Effector CD4-positive, alpha-beta T cell (primary cell): ENCODE measurements around the gene FANCI.

Source experiments
- DNase-seq: peaks from one replicate; pipeline ENCODE4 v3.0.0-alpha.2; 2020
- total RNA-seq: gene quantifications from one replicate; lab custom pipeline; 2026; lab: John Stamatoyannopoulos, UW

FANCI gene
- total RNA-seq, result 15.6 reads per million, percentile 41 among the genes with 10 or more reads in this experiment

DNA sequence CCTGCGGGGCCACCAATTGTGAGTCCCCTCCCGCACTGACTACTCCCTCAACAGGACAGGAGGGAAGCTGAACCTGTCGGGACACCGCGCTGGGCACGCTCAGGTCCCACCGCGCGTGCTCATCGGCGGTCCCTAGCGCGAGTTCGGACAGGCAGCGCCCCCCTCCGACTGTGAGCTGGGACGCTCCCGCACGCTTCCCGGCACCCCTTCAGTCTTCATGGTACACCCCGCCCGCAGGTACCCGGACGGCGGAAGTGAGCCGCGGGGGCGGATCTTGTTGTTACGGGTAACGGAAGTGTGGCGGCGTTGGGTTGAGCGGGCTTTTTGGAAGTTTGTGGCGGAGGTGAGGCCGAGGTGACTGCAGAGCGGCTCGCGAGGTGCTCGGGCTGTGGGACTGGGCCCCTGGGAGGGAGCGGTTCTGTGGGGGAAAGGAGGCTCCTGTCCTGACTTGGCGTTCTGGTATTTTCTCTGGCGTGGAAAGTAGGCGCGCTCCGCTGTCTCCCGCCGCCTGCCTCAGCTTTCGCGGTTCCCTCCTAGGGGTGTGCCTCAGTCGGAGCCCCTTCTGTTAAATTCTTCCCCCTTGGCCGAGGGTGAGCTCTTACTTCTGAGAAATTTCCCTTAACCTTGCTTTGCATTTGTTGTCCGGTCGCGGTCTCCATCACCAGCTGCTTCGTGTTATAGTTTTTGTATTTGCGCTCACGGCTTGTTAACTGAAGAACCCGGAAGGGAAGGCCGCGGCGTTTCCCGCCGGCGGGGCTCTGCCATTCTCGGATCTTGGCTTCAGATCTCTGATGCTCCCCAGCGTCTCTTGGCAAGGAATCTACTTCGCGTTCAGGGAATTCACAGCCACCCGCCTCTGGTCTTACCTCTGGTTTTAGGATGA, at the start of gene FANCI:
FANCI (plus strand) TSS at position 289 of the 883 bp plus-strand sequence. CDS start 3,669 bp downstream, outside the sequence.
- peak; percentile 94 for DNase-seq

DNA sequence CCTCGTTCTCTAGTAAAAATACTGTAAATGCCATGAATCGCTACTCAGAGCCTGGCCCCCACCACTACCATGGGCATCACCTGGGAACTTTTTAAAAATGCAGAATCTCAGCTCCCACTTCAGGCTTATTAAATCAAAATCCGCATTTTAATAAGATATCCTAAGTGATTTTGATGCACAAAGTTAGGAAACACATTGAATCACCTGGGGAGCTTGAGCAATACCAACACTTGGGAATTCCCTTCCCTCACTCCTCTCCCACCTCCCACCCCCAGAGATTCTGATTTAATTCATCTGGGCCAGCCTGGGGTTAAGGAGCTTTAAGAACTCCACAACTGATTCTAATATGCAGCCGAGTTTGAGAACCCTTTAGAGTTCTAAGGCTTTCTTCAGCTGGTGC, 49.2 kb upstream of the FANCI start:
- no peak for DNase-seq

DNA sequence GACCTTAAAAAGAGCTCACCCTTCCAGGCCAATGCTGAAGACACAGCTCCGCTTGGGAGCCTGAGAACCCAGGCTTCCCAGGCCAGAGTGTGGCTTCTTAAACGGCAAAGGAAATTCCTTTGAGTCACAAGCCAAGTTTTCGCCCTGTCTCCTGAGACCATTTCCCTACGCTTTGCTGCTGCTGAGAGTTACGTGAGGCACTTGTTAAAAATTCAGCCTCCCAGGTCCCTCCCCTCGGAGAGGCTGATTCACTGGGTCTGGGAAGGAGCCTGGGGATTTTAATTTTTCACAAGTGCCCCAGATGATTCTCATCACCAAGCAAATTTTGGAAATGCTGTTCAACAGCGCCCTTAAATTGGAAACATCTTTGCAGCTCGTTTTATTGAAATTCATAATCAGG, 47.9 kb upstream of the FANCI start:
- no peak for DNase-seq

DNA sequence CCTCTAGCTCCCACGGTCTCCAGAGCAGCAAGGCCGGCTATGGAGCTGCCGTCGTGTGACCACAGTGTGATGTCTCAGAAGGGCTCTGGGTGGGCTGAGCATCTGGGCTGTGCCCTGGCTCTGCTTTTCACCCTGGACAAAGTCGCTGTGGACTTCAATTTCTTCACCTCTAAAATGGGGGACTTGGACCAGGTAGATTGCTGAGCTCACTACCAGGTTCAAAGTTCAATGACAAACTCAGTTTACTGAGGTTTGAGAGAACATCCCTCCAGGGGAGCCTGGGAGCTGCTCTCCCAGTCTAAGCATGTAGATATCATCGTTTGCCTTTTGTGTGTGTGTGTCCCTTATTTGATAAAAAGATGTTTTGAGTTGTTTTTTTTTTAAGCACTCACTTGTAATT, 47.5 kb upstream of the FANCI start:
- DNase-seq, result no peak

DNA sequence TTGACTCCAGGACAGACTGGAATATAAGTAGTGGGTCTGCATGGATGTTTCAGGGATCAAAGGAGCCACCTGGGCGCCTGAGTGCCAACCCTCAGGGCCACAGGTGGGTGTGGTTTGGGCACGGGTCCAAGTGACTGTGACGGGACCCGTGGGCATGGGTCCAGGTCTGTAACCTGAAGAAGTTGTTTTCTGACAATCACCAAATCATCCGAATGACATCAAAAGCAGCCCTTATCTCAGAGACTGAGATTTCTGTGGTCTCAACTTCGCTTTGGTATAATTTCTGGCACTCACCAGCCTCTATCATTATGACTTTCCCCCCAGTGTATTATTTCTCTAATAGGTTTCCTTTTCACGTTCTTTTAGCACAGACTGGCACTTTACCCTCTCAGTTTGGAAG, 46.8 kb upstream of the FANCI start:
- no peak for DNase-seq

DNA sequence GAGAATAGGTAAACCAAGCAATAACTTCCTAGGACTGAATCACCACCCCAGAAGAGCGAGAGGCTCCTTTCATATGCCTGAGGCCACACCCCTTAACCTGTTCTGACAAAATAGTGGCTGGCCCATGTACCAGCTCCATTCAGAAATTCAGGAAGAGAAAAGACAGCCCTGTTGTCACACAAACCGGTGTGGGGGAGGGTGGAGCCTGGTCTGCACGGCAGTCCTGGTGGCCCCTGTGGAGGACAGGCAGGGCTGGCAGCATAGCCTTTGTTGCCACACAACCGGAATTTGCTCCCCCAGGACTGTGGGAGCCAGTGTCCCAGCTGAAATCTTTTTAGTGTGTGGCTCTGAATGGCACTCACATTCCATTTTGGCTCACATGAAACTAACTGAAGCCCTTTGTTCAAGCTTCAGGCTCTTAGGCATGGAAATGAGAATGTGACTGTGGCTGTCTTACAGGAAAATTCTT, 46.2 kb upstream of the FANCI start:
- DNase-seq, result no peak

DNA sequence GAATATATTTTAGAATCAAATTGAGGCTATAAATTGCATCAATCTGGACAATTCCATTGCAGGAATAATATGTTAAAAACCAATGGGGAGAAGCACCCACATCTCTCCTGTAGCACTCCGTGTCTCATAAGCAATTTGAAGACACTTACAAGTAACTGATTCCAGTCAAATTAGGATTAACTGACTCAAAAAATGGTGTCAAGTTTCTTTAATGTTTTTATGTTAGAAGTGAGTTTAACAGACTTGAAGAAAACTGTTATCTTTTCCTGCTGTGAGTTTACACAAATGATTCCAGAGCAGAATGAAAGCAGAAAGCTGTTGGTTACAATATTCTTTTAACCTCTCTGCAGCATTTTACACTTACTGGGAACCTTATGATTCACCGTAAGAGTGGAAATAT, 45.6 kb upstream of the FANCI start:
- no peak for DNase-seq

DNA sequence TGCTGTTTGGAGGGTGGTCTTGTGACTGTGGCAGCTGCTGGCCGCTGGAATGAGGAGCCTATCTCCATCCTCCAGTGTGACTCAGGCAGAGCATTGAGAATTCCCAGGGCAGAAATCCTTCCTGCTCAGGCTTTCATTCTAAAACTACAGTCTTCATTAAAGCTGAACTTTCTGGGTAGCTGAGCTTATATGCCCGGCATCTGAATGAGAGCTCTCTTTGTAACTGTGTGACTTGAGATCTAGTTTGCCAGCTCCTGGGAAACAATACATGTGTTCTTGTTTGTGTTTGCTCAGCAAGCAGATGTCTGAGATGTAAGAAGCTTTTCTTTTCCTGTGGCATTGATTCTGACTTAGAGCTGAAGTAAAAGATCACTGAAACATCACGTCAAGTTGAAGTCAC, 44.8 kb upstream of the FANCI start:
- no peak for DNase-seq

DNA sequence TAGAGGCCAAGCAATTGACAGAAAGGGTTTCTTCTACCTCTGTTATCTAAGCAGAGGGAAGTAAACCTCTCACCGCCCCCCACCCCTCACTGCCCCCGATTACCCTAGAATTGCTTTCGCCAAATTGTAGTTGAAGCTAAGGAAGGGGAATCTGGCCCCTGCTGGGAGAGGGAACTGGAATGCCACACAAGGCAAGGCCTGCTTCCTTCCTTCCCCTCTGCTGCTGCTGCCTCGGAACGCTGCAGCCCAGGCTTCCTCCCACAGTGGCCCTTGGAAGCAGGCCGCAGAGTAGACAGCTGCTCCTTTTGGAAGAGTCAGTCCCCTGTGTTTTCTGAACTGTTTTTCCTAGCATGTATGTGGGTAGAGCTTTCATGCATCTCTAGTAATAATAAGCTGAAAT, 44.0 kb upstream of the FANCI start:
- no peak for DNase-seq

DNA sequence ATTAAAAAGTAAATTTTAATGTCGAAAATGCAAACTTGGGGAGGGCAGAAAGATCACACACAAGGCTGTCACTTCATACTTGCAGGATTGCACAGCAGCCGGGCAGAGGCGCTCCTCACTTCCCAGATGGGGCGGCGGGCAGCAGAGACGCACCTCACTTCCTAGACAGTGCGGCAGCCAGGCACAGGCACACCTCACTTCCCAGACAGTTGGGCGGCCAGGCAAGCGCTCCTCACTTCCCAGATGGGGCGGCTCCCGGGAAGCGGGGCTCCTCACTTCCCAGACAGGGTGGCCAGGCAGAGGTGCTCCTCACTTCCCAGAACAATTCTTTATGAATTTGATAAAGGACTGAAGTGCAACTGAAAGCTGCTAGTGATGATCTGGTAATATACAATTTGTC, 43.6 kb upstream of the FANCI start:
- DNase-seq, result no peak

DNA sequence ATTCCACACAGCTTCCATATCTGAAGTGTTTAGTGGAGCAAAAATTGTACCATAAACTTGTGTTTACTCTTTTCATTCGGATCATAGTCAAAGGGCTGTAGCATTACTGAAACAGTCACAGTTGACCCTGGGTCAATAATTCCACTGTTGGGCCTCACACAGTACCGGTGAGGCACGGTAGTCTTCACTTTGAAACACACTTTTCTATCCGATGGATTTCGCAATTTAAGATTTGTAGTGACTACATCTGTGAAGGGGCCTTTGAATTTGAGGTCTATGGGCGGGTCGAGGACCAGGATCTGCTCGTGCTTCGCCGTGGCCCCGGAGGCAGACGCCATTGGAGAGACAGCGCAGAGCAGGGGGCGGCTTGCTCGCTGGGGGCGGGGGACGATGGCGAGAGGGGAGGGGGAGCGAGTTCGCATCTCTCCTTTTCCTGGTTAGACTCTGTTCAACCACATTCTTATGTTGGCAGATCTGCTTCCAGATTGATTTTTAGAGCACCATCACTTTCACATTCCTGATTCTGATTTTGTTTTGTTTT, 42.2 kb upstream of the FANCI start:
- DNase-seq, result no peak

DNA sequence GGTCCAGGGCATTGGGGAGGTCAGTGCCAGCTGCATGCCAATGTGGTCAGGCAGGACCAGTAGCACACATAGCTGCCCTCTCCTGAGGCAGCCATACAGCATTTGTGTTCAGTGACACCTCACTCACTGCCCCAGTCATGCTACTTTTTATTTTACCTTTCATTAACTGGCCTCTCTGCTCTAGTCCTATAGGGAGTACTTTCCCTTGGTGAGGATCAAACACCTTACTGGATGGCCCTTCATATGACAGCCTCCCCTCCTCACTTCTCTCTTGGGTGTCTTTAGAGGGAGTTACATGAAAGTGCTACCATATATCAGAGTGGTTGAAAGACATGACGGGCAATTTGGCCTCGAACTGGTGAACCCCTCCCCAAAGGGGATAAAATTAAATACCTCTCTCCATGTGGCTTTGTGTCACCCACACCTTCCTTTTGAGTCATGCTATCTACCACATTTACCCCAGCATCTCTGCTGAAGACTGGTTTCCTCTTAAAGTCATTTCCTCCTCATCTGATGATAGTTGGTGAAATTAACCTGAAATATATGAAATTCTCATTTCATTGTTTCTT, 40.0 kb upstream of the FANCI start:
- no peak for DNase-seq

DNA sequence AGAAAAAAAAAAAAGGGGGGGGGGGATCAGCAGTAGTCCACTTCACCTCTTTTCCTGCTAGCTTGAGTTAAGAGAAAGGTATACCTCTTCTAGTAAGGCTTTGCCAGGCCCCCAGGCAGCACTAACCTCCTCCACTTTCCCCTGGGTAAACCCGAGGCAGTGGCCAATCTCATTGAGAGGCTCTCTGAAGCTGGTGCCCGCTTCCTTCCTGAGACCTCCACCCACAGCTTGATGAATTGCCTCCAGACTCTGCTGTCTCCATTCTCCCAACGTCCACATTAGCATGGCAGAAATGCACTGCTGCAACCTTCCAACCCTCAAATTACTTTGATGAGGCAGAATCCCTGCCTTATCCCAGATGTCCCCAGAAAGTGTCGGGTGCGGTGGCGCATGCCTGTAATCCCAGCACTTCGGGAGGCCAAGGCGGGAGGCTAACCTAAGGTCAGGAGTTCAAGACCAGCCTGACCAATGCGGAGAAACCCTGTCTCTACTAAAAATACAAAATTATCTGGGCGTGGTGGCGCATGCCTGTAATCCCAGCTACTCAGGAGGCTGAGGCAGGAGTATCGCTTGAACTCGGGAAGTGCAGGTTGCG, 37.7 kb upstream of the FANCI start:
- DNase-seq, result no peak

DNA sequence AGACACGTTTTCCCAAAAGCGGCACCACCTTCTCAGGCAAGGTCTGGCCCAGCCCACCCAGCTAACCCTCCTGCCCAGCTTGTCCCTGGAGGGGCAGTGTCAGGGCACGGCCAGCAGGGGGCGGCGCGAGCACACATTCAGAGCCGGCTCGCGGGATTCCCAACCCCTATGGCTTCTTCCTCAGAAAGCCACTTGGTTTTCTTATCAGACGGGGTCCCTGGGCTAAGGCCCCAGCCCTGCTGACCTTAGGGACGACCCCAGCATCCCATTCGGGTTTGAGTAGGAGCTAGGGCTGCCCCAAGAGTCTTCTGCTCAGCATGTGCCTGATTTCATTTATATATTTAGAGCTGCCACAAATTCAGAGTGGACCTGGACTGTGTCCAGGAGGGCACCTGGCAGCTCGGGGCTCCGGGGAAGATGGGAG, 36.9 kb upstream of the FANCI start:
- peak; percentile 53 for DNase-seq

DNA sequence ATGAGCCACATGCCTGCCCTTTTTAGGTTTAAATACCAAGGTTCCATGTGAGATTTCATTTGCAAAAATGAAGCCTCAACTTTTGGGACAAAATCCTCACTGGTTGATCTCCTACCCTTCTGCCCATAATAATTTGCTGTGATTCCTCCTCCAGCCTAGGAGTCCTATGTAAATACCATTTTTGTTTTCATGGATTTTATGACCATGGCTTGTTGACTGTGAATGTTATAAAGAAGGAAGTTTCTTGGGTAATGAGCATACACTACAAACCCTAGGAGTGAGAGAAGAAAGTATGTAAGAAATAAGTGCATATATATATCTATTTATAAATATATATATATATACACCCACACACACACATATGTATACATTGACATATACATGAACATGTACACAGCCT, 35.5 kb upstream of the FANCI start:
- DNase-seq, result no peak

DNA sequence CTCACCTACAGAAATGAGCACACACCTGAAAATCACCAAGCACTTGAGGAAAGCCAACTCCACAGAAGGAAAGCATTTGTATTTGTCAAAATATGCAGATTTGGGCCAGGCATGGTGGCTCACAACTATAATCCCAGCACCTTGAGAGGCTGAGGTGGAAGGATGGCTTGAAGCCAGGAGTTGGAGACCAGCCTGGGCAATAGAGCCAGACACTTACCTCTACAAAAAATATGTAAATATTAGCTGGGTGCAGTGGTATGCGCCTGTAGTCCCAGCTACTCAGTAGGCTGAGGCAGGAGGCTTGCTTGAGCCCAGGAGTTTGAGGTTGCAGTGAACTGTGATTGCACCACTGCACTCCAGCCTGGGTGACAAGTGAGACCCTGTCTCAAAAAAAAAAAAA, 34.7 kb upstream of the FANCI start:
- no peak for DNase-seq

DNA sequence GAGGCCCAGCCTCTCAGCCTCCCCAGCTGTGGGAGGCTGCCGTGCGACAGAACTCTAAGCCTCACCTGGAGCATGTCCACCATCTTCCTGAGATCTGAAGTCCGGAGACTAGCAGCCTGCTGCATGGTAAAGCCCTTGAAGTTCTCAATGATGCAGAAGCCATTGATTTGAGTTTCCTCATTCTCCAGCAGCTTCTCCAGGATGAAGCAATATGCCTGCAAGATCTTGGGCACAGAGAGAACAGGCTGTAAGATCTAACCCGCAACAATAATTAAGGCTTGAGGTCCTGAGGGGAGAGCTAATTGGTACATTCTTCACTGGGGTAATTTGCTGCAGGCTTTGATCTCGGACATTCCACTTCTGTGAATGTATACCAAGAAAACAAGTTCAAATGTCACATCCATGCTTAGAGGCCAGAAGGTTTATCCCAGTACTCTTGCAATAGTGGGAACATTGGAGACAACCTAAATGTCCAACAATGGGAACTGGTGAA, 32.1 kb upstream of the FANCI start:
- DNase-seq, result no peak

DNA sequence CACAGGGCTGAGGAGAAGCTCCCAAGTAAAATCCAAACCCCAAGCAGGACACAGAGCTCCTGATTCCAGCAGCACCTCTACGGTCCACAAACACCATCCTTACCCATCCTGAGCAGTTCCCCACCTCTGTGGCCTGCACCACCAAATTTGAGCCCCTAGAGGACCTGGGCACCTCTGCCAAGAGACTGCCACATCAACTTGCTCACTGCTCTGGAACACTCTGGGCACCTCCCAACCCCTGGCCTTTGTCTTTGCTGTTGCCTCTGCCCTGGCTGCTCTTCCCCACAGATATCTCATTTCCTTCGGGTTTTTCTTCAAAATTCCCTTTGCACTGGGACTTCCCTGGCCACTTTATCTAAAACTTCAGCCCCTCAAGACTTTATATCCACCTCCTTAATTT, 28.2 kb upstream of the FANCI start:
- DNase-seq, result no peak

DNA sequence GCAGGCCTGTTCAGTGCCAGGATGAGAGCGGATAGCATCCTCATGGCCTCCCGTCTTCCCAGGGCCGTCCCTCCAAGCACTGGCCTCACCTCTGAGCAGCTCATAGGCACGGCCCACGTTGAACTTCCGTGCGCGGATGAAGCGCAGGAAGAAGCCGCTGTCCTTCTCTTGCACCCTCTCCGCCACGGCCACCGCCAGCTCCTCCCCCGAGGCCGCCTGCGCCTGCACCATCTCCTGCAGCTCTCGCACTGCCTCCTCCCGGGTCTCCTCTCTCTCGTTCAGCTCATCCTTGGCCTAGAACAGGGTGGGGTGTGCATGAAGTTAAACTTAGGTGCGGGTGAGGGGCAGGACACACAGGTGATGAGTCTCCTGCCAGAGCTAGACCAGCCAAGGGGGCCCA, 26.7 kb upstream of the FANCI start:
- no peak for DNase-seq

DNA sequence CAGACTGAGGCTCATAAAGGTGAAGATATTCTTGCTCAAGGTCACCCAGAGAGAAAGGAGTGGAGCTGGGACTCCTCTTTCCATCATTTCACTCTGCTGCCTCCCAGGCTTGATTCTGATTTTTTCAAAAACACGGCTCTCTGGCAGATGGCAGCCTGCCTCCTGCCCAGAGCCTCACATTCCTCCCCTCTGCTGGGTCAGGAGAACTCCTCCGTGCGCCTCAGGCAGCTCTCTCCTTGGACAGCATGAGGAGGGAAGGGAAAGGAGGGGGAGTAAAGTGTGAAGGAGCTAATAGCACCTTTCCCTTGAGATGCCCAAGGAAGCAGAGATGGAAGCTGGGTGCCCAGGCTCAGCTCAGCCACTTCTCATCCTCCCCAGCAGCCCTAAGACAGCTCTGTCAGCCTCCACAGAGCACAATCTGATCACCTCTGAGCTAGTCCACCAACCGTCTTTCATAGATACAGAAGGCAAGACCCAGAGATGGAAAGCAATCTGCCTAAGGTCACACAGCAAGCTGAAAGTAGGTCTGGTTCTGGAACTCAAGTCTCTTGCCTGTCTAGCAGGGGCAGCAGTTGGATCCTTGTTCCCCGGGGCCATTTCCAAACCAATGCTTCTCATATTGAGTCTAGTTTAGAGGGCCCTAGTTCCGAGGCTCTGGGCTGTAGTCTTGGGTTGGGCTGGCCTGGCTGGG, 25.9 kb upstream of the FANCI start:
- DNase-seq, result no peak

DNA sequence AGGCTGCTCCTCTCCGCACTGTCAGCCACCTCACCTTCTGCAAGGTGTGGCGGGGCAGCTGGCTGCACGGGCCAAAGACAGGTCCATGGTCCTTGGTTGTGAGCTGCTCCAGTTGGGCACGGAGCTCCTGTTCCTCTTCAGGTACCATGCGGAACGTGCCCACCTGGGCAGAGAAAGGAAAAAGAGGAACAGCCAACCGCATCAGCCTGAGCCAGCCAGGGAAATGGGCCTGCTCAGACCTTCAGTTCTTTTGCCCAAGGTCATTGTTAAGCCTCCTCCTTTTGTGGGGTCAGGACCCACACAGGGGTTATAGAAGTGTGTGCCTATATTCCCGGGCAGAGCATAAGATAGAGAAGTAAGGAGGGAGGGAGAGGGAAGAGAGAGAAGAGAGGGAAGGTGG, 25.2 kb upstream of the FANCI start:
- no peak for DNase-seq

DNA sequence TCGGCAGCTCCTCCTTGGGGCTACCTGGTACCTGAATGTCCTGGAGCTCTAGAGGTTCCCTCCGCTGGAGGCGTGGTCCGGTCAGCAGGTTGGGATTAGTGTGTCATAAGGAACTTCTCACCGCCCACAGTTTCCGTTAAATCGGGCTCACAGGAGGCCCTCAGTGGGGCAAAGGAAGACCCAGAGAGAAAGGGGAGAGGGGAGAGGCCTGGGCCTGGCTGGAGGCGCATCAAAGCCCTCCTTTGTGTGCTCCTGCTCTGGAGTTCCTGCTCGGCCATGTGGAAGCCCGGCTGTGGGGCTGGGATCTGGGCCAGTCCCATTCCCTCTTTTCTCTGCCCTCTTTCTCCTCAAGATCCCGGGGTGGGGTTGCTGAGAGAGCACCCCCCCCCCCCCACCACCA, 22.2 kb upstream of the FANCI start, which contains the start of gene RLBP1:
RLBP1 (minus strand) TSS at position 37 of the 400 bp plus-strand sequence. CDS start 2,604 bp downstream, outside the sequence.
- no peak for DNase-seq

DNA sequence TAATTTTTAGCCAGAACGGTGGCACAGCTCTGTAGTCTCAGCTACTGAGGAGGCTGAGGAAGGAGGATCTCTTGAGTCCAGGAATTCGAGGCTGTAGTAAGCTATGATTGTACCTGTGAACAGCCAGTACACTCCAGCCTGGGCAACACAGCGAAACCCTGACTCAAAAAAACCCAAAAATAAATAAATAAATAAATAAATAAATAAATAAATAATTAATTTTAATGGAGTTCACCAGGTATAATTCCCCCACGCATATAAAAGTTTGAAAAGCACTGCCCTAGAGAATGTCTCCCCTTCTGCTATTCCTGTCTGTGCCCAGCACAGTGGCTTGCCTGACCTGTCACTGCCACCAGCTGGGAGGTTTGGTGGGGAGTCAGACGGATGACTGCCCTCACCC, 18.2 kb upstream of the FANCI start:
- DNase-seq, result no peak
